GM23248 (cell line): ENCODE measurements around the gene FLVCR1.

ENCODE experiments used
- EZH2 ChIP-seq: fragments of 200-600 bp; sonication (generic); IDR thresholded peaks from 2 replicates; pipeline ENCODE4 v1.6.1; 2018; ENCODE audit warnings: antibody characterized with exemption, mild to moderate bottlenecking; ENCODE audit not compliant: insufficient read depth, poor library complexity, severe bottlenecking
- EZH2phosphoT487 ChIP-seq: fragments of 200-600 bp; sonication (generic); IDR thresholded peaks from 2 replicates; pipeline ENCODE4 v1.6.1; 2018; ENCODE audit warnings: antibody characterized with exemption, moderate library complexity, mild to moderate bottlenecking, low read depth; ENCODE audit not compliant: insufficient read depth

DNA sequence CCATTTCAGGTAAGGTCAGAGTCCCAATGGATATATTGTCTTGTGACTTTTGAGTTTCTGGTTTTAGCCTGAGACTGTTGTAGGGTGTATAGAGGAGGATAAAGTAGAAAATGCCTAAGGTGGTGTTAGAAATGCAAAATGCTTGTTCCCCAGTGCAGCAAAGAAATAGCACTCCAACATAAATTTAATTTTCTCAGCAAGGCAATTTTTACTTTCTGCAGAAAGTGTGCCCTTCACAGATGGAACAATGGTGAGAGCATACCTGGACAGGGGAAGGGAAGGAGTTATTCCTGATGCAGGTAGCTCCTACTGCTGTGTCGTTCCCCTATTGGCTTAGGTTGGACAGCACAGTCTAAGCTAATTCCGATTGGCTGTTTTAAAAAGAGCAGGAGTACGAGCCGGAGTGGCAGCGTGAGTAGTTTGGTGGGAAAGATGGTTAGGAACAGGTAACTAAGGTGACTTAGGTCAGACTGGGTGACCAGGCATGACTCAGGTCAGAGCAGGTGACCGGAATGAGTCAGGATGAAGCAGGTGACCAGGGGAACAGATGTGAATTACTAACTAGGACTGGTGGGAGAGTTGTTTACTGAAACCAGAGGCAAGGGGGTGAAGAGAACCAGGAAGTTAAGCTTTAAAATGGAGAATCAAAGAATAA lies 32.1 kb upstream of the FLVCR1 start:
- TF ChIP-seq EZH2phosphoT487 (no peak), EZH2 (no peak)
